HFF-Myc (cell line): ENCODE measurements around the gene VSTM2B.

Experiments
- DNase-seq: peaks from one replicate; pipeline ENCODE4 v3.0.0-alpha.2; 2011; ENCODE audit warnings: low read depth; ENCODE audit errors: extremely low read depth
- H3K4me3 ChIP-seq: replicated peaks from 2 replicates; pipeline ENCODE4 v1.5.1; 2011; ENCODE audit warnings: low read depth, mild to moderate bottlenecking, control low read depth, low read length
- CTCF ChIP-seq: IDR thresholded peaks from 2 replicates; pipeline ENCODE4 v1.5.1; 2012; ENCODE audit warnings: mild to moderate bottlenecking, low read depth, low read length, control low read depth; ENCODE audit errors: missing control alignments

The VSTM2B gene

GRCh38 chr19:29561601-29562000 is 35.8 kb downstream of the VSTM2B start:
- no peak overlapping the region for H3K4me3 ChIP-seq
- no peak for DNase-seq
- no peak for TF ChIP-seq CTCF

DNA sequence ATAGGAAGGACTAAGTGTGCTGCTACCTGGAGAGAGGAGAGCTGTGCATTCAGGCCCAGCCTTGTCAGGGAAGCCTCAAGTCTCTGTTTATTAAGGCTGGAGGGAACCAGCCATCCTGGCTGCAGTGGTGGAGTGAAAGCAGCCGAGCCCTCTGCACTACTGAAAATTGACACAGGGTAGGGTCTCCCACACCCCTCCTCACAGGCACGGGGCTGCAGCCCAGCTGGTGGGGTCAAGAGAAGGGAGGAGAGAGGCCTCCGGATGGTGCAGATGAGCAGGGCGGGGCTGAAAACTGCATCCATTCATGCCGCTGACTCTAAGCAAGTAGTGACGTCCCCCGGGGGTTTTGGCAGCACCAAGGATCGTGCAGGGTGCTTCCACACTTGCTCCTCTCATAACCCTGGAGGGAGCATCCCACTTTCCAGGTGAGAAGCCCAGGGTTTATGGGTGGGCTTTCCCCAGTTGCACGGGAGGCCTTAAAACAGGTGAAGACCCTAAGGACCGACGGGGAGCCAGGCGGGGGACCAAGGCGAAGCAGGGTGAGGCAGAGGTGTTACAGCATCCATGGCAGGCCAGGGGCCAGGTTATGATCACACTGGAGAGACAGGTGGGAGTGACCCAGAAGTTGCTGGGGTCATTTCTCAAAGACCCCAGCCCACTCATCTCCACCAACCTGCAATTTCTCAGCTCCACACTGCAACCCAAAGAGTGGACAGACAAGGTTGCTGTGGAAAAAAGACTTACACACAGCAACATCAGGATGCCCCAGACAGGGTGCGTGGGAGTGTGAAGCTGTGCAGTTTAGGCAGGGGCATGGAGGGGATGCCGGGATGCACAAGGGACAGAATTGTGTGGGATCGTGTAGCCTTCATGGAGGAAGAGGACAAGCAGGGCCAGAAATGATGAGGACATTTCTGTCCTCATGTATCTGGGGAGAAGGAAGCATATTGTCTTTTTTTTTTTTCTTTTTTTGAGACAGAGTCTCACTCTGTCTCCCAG is 36.8 kb downstream of the VSTM2B start:
- no peak for TF ChIP-seq CTCF
- DNase-seq, result no peak
- no peak overlapping the region for H3K4me3 ChIP-seq

DNA sequence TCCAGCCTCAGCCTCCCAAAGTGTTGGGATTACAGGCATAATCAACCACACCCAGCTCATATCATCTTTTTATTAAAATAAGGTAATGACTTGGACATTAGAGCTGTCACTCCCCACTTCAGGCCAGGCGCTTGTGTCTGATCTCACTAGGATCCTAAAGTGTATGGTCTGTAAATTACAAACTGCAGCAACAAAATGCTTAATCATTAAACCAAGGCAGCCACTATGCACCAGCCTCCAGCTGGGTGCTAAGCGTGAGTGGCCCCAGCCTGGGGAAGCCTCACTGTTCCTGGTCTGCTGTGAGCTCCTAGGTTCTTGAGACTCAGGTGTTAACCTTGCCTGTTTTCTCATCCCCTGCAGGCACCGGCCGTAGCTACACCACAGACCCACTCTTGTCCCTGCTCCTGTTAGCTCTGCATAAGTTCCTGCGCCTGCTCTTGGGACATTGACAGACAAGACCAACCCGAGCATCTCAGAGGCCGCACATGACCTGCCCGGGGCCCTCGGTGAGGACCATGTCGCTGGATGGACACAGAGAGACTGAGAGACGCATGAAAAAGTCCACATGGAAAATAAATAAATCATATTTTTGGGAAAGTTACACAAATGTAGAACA is 37.8 kb downstream of the VSTM2B start:
- DNase-seq, result no peak
- no peak overlapping the region for H3K4me3 ChIP-seq
- TF ChIP-seq CTCF, result no peak

DNA sequence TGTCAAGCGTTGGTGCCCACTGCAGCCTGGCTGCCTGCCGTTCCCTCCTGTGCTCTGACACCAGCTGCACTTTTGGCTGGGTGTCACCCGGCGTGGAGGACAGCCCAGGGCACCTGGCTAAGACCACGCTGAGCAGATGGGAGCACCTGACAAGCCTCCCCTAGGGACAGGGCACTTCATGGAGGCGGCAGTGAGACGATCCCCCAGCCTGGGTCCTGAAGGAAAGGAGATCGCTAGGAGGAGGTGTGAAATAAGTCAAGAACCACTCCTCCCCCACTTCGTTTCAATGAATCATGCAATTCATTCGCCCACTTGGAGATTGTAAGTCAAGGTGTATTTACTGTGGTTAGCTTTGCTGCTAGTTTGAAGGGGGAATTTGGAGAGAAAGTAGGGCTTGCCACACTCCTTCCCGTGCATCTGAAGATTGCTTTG is 38.8 kb downstream of the VSTM2B start:
- no peak for TF ChIP-seq CTCF
- no peak overlapping the region for H3K4me3 ChIP-seq
- no peak for DNase-seq

DNA sequence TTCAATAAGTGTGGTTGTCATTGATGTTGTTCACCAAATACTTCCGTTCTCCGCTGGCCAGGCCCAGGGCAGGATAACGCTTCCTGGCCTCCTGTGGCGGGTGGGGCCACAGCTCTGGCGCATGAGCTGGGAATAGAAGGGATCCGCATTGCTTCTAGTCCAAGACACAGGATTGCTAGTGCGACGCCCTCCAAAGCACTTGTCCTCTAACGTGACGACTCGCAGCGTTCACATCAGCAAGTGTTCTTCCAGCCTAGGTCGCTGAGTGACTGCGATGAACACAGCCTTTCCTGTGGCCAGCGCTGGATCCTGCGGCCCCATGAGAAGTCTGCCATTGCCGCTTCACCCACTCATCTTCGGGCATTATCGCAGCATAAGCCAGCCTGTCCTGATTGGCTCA is 39.4 kb downstream of the VSTM2B start:
- TF ChIP-seq CTCF, result no peak
- DNase-seq, result no peak
- no peak overlapping the region for H3K4me3 ChIP-seq

- no peak for DNase-seq
- TF ChIP-seq CTCF, result no peak
- no peak overlapping the region for H3K4me3 ChIP-seq
Measured at GRCh38 chr19:29566496-29567054, 40.8 kb downstream of the VSTM2B start.
